HG03103 (cell line): ENCODE measurements around the gene WNT2B.

ENCODE experiments used
- ATAC-seq: cut with Tn5 transposase; IDR thresholded peaks from one replicate; pipeline ENCODE4 v1.9.1; 2021; ENCODE audit warnings: low read depth; ENCODE audit not compliant: unreplicated experiment

The WNT2B gene

DNA sequence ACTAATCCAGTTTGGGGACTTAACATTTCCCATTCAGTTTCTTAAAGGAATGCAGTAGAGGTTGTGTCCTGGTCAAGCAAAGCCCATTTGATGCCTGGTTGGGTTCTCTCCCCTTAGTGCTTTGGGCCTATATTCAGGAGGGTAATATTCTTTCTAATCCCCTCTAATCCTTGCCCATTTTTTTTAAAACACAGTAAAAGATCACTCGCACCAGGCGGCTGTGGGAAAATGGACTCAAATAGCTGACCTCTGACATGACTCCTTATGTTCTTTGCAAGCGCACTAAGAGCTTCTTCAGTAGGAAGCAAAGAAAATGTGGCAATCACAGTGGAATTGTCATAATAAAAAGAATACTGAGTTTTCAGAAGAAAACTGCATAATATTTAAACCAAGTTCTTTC lies 49.9 kb downstream of the WNT2B start:
- ATAC-seq = no peak

DNA sequence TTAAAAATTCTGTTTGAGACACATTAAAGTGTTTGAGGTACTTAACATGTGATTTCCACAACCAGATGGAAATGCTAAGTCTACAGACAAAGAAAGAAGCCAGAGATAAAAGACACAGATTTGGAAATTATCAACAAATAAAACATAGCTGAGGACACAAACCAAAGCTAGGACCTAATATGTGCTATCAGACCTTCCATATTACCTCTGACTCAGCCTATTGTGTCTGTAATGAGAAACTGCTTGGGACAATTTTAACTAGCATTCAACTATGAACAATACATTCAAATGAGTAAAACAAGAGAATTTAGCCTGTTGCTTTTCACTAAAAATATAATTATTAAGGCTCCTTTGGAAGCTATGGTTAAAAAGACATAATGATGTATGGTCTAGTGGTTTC lies 54.6 kb downstream of the WNT2B start:
- ATAC-seq = no peak

DNA sequence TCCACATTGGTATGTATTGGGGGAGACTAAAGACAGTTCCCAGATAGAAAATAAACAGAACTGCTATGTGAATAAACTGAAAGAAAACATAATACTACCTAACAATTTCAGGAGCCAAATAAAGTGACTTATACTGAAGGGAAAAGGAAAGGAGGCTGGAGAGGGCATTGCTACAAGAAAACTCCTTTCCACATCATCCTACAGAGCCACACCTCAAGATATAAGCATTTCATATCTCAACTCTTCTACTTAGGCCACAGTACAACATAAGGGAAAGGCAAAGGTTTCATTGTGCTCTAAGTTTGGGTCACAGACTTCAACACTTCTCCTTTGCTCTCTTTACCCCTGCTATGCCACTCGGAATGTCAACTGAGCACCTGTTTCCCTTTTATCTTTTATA lies 55.3 kb downstream of the WNT2B start:
- no peak for ATAC-seq

DNA sequence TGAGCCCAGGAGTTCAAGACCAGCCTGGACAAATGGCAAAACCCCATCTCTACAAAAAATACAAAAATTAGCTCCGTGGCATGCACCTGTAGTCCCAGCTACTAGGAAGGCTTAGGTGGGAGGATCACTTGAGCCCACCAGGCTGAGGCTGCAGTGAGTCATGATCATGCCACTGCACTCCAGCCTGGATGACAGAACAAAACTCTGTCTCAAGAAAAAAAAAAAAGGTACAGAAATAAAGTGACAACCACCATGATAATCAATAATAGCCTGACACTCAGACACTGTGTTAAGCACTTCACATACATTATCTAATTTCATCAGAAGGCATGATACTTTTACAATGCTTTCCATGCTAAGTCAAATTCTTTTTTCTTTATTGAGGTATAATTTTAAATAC lies 57.0 kb downstream of the WNT2B start:
- no peak for ATAC-seq

DNA sequence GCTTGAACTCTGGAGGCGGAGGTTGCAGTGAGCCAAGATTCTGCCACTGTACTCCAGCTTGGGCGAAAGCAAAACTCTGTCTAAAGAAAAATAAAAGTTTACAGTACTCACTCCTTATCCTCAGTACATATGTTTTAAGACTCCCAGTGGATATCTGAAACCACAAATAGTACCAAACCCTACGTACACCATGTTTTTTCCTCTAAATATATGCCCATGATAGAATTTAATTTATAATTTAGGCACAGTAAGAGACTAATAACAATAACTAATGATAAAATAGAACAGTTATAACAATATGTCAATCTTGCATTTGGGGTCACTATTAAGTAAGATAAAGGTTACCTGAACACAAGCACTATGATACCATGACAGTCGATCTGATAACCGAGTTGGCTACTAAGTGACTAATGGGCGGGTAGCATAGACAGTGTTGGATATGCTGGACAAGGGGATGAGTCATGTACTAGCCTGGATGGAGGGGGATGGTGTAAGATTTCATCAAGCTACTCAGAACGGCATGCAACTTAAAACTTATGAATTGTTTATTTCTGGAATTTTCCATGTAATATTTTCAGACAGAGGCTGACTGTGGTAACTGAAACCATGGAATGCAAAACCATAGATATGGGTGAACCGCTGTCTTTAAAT lies 66.5 kb downstream of the WNT2B start:
- ATAC-seq = no peak

- no peak for ATAC-seq
Measured at GRCh38 chr1:112576240-112576639, 67.5 kb downstream of the WNT2B start.
